Posterior vena cava (tissue), 2 donors: ENCODE data around the gene DLG2. TPM values are rescaled to one million over a fixed set of nuclear protein-coding genes. Genes with fewer than 3 reads are reported as not detected.
"Not testable (repeated sequence)": the region's sequence is repeated elsewhere in the genome, so short reads cannot be mapped to it uniquely, and the experiment has no call there.

Source experiments
- DNase-seq: peaks from one replicate; pipeline ENCODE4 v3.0.0-alpha.2; 2020; ENCODE audit warnings: low spot score
- intact Hi-C, 2 donors: fragments of 100-400 bp; cut with DNase I; formaldehyde crosslinking; loops; one replicate each; pipeline versions ENCODE4 v1.14.1 to v1.14.2; 2022 to 2023
- total RNA-seq, 2 donors: library from RNA; stranded (reverse); fragmentation: NEBNext Ultra II Directional; extraction: Animal tissue kit (Norgen Biotek cat#: 25700); gene quantifications; one replicate each; pipeline ENCODE4 v1.2.1, GENCODE V29; 2021
- donor health status: DM: yes; HTN: yes; CAD: no.
- donor health status: DM: yes; HTN: yes; CAD: no.

The DLG2 gene
- total RNA-seq, 2 donors from 2014 or later, result 17.2 to 20.5 TPM

- DNase-seq, result no peak
- intact Hi-C loops, result no loop called here
These were observed 531.9 kb downstream of the DLG2 start for GRCh38 chr11:85095239-85095638.

- no peak for DNase-seq
- intact Hi-C loops, result no loop called here
These were observed 532.3 kb downstream of the DLG2 start for GRCh38 chr11:85094795-85095194.

GRCh38 chr11:85089654-85090053 is 537.5 kb downstream of the DLG2 start:
- DNase-seq, result no peak
- intact Hi-C loops, result no loop called here

GRCh38 chr11:85088286-85088685 is 538.9 kb downstream of the DLG2 start:
- no peak for DNase-seq
- intact Hi-C loops, result no loop called here

- DNase-seq, result no peak
- intact Hi-C loops, result no loop called here
These were observed 540.5 kb downstream of the DLG2 start for GRCh38 chr11:85086504-85087284.

- no peak for DNase-seq
- intact Hi-C loops, result no loop called here
These were observed 550.4 kb downstream of the DLG2 start for GRCh38 chr11:85076535-85077330.

GRCh38 chr11:85062659-85063058 is 564.5 kb downstream of the DLG2 start:
- intact Hi-C loops, result no loop called here

GRCh38 chr11:85052636-85053035 is 574.5 kb downstream of the DLG2 start:
- no peak for DNase-seq
- intact Hi-C loops, result no loop called here

More at GRCh38 chr11:85062659-85063058, 564.5 kb downstream of the DLG2 start:
- DNase-seq, result no peak

GRCh38 chr11:85048801-85049200 is 578.3 kb downstream of the DLG2 start:
- intact Hi-C loops, result no loop called here
- no peak for DNase-seq

- intact Hi-C loops, result no loop called here
- no peak for DNase-seq
These were observed 581.4 kb downstream of the DLG2 start for GRCh38 chr11:85045716-85046115.

GRCh38 chr11:85044911-85045310 is 582.2 kb downstream of the DLG2 start:
- intact Hi-C loops, result no loop called here

GRCh38 chr11:85042361-85042760 is 584.8 kb downstream of the DLG2 start:
- intact Hi-C loops, result no loop called here
- DNase-seq, result no peak

More at GRCh38 chr11:85044911-85045310, 582.2 kb downstream of the DLG2 start:
- no peak for DNase-seq

- DNase-seq, result no peak
- intact Hi-C loops, result no loop called here
These were observed 587.0 kb downstream of the DLG2 start for GRCh38 chr11:85040166-85040565.

- no peak for DNase-seq
- intact Hi-C loops, result no loop called here
These were observed 597.2 kb downstream of the DLG2 start for GRCh38 chr11:85029964-85030363.

GRCh38 chr11:85028329-85029101 is 598.6 kb downstream of the DLG2 start:
- DNase-seq, result no peak
- intact Hi-C loops, result no loop called here

GRCh38 chr11:85027346-85027745 is 599.8 kb downstream of the DLG2 start:
- DNase-seq, result peak; percentile 71
- intact Hi-C loops, result no loop called here

GRCh38 chr11:85021058-85021457 is 606.1 kb downstream of the DLG2 start:
- intact Hi-C loops, result no loop called here
- DNase-seq, result no peak

GRCh38 chr11:84993386-84993785 is 633.8 kb downstream of the DLG2 start:
- no peak for DNase-seq
- intact Hi-C loops, result no loop called here

GRCh38 chr11:84990141-84990540 is 637.0 kb downstream of the DLG2 start:
- no peak for DNase-seq
- intact Hi-C loops, result no loop called here

- intact Hi-C loops, DNase-seq: not testable (repeated sequence)
These were observed 639.4 kb downstream of the DLG2 start for GRCh38 chr11:84987686-84988187.
